GM19397 (cell line): ENCODE data around the gene TRIM68.

Experiments used
- ATAC-seq: cut with Tn5 transposase; IDR thresholded peaks from one replicate; pipeline ENCODE4 v1.9.1; 2021; ENCODE audit warnings: mild to moderate bottlenecking, moderate library complexity; ENCODE audit not compliant: unreplicated experiment

Gene TRIM68, protein sequence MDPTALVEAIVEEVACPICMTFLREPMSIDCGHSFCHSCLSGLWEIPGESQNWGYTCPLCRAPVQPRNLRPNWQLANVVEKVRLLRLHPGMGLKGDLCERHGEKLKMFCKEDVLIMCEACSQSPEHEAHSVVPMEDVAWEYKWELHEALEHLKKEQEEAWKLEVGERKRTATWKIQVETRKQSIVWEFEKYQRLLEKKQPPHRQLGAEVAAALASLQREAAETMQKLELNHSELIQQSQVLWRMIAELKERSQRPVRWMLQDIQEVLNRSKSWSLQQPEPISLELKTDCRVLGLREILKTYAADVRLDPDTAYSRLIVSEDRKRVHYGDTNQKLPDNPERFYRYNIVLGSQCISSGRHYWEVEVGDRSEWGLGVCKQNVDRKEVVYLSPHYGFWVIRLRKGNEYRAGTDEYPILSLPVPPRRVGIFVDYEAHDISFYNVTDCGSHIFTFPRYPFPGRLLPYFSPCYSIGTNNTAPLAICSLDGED

DNA sequence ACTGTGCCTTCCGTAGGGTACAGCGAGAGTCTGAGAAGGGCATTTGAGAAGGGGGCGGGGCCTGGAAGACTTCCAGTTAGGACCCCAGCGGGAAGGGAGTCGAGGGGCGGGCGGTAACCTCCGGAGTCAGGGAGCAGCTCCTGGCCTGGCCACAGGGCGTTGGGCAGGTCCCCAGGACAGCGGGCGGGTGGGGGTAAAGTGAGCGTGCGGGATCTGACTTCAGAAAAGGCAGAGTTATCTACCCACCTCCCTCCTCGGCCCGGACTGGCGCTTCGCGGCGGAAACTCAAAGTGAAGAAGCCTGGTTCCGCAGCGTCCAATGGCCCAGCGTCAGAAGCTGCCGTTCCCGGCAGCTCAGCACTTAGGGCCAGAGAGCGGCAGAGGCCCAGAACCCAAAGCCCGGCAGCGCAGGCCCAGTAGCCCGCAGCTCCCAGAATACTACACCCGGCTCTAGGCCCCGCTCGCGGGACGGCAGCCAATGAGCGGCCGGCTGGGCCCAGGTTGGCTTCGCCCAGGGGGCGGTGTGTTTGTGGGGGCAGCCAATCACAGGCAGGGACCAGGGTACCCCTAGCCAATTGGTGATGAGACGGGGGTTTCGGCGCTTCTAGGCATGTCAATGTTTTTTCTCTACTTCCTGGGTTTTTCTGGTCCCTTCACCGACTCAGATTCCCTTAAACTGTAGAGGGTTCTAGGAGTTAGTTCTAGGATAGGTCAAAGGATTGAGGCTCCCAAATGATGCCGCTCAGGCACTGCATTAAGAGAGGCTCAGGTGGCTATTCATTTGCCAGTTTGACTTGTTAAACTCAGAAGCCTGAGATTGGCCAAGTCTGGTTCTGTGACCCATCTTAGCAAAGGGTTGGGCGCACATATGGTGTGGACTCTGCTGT is at the start of gene TRIM68:
TRIM68 (minus strand) TSS at position 451 of the 886 bp plus-strand sequence. CDS start 2,727 bp downstream, outside the sequence.
- peak; percentile 100 for ATAC-seq

DNA sequence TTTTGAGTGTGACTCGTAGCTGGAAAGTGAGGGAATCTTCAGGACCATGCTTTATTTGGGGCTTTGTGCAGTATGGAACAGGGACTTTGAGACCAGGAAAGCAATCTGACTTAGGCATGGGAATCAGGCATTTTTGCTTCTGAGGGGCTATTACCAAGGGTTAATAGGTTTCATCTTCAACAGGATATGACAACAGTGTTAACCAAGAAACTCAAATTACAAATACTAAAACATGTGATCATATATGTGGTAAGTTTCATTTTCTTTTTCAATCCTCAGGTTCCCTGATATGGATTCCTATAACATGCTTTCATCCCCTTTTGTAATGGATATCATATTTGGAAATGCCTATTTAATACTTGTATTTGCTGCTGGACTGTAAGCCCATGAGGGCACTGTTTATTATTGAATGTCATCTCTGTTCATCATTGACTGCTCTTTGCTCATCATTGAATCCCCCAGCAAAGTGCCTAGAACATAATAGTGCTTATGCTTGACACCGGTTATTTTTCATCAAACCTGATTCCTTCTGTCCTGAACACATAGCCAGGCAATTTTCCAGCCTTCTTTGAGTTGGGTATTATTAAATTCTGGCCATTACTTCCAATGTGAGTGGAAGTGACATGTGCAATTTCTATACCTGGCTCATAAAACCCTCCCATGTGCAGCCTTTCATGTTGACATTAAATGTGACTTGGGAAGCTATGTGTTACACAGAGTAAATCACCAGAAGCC is 46.8 kb upstream of the TRIM68 start:
- ATAC-seq: no peak

GRCh38 chr11:4647766-4648165 is 39.7 kb upstream of the TRIM68 start:
- no peak for ATAC-seq

- no peak for ATAC-seq
Measured at GRCh38 chr11:4645974-4646373, 37.9 kb upstream of the TRIM68 start.

- ATAC-seq: no peak
Measured at GRCh38 chr11:4644233-4644632, 36.2 kb upstream of the TRIM68 start.

DNA sequence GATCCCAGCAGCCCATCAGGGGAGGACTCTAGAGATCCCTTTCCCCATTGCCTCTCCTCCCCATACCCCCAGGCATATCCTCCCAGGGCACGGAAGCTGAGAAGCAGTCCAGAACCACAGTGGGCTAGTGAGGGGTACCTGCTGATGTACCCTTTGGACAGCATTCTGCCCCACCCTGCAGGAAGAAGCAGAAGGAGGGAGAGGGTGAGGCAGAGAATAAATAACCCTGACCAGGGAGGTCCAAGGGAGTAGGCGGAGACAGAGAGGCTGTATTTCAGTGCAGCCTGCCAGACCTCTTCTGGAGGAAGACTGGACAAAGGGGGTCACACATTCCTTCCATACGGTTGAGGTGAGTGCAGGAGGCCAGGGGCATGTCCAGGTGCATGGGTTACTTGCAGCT is 35.7 kb upstream of the TRIM68 start, which contains the start of gene OR51E1:
OR51E1 (plus strand) TSS at position 301 of the 400 bp plus-strand sequence. CDS start 8,545 bp downstream, outside the sequence.
- ATAC-seq: no peak

DNA sequence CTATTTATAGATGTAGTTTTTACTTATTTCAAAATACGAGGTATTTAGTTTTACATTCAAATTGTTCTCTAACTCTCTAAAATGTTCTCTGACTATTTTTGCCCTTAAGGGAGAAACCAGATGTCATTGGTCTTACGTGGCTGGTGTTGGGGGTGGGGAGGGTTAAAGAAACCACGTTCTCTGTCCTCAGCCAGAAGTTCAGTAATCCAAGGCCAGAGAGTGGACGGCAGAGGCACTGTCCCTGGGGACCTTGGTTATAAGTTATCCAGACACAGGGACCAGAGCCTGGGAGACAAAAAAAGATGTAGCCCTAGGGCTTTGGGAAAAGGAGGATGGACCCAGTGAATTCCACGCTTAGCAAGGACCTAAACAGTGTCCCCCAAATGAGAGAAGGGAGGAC is 35.0 kb upstream of the TRIM68 start:
- no peak for ATAC-seq

DNA sequence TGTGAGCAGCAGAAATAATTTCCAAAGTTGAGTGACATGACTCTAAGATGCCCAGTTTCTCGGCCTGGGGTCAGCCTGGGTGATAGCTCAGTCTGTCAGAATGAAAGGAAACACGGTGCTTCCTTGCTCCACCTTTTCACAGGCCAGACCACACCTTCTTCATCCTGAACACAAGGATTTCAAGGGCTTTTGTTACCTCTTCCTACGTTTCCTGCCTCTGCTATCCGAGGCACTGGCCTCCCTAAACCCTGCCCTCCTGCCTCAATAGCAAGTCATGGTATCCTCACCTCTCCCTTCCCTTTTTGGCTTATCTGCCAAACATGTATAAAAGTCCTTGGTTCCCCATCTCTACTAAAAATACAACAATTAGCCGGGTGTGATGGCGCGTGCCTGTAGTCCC is 34.0 kb upstream of the TRIM68 start:
- no peak for ATAC-seq

- no peak for ATAC-seq
Measured at GRCh38 chr11:4641501-4641900, 33.5 kb upstream of the TRIM68 start.

DNA sequence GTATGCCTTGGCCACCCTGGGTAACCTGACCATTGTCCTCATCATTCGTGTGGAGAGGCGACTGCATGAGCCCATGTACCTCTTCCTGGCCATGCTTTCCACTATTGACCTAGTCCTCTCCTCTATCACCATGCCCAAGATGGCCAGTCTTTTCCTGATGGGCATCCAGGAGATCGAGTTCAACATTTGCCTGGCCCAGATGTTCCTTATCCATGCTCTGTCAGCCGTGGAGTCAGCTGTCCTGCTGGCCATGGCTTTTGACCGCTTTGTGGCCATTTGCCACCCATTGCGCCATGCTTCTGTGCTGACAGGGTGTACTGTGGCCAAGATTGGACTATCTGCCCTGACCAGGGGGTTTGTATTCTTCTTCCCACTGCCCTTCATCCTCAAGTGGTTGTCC is 31.9 kb upstream of the TRIM68 start:
- ATAC-seq: no peak

DNA sequence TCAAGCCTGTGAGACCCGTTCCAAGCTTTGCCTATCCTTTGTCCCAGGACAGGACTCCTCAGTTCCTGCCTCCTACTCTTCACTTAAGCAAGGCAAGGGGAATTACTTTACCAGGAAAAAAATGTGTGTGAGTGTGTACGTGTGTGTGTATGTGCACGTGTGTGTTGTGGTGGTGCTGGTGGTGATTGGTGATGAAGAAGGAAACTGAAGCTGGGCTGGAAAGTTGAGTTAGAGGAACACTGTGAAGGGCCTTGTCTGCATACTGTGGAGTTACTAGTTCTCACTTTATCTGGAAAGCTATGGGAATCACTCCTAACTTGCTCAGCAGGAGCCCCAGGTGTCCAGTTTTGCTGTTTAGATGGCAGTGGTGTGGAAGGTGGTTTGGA is 29.6 kb upstream of the TRIM68 start:
- no peak for ATAC-seq

DNA sequence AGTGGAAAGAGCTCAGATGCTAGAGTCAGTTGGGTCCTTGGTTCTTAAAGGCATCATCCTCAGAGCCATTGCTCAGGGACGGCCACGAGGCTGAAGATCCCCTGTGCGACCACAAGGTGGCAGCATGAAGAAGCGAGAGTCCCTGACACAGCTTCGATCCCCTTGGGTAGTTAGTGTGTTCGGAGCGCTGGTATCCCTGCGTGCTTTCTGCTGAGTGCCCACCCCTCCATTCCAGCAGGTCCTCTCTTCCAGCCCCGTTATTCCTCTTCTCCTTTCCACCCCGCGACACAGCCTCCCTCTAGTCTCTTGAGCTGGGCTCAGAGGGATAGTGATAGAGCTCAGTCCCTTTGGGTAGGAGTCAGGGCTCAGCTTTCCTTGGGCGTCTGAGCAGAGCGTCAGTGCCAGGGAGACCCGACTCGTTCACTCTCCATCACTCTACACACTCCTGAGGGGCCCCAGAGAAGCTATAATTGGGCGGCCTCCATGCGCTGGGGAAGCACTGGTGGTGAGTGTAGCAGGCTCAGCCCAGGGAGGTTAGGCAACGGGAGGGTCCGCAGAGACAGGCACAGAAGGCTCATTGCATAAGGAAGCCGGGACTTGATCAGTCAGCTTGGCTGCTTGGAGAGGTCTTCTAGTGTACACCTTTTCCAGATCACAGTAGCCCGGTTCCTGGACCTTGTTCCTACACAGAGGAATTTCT is 29.1 kb upstream of the TRIM68 start, which contains the start of gene OR51D1:
OR51D1 (plus strand) TSS at position 516 of the 700 bp plus-strand sequence. CDS start 2,314 bp downstream, outside the sequence.
- peak; percentile 93 for ATAC-seq

- ATAC-seq: no peak
Measured at GRCh38 chr11:4636136-4636535, 28.1 kb upstream of the TRIM68 start.

DNA sequence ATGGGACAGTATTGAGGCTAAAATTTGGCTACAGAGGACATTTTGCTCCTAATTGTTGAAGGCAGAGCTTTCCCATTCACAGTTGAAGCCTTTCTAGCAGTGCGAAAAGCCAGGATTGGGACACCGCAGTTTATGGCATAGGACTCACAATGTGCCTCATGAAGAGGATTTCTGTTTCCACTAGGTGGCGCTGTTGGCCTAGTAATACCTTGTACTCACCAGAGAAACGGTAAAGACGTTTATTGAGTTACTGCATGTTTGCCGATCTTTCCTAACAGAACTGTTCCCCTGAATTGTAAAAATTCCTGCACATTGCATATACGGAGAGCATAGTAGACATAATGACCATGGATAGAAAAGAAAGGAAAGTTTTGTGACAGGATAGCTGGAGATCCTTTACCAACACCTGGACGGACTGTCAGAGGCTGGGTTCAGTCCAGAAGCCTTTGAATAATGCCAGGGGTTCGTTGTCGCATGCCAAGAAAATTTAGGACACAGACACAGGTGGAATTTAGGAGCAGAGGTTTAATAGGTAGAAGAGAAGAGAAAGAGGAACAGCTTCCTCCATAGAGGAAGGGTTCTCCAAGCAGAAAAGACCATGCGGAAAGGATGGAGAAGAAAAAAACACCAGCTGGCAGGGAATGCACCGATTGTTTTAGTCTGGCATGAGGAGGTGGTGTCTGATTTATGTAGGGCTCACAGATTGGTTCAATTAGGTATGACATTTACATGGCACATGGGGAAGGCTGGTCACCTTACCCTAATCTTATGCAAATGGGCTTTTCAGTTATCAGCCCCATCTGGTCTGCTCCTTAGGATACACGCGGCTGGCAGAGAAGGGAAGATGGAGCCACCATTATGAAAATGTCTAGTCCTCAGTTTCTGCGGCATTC is 18.4 kb upstream of the TRIM68 start:
- ATAC-seq: no peak

DNA sequence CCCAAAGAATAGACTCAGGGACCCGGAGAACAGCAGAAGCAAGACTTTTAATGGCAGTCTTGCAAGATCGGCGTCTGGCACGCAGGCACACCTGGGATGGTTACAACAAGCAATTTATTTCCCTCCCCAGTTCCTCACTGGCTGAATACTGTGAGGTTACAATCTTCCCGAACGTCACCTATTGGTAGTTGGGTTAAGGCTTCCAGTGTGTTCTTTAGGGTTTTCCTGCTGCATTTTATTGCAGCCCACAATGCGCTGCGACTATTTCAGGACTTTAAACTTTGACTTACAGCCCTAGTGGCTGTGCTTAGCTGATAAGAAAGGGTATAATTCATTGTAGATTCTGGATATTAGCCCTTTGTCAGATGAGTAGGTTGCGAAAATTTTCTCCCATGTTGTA is 11.5 kb upstream of the TRIM68 start:
- ATAC-seq: no peak

DNA sequence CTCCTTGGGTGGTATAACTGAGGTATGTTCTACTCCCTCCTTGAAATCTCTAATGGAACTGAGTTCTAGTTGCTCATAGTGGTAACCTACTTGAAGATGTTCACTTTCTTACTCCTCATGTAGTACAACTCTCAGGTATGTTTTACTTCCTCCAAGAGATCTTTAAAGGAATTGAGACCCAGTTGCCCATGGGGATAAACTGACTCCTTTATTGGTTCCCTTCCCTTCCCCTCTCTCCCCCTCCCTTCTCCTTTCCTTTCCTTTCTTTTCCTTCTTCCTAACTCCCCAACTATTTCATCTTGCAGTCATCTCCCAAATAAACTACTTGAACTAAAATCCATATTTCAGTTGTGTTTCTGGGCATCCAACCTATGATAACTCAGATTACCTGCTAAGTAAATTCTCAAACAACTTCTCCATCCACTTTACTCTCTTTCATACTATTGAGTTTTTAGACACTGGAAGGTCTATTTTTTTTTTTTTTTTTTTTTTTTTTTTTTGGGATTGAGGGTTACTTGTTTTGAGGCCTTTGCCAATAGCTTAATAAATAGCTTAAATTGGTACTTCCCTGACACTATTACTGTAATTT is 7.9 kb upstream of the TRIM68 start:
- ATAC-seq: no peak

DNA sequence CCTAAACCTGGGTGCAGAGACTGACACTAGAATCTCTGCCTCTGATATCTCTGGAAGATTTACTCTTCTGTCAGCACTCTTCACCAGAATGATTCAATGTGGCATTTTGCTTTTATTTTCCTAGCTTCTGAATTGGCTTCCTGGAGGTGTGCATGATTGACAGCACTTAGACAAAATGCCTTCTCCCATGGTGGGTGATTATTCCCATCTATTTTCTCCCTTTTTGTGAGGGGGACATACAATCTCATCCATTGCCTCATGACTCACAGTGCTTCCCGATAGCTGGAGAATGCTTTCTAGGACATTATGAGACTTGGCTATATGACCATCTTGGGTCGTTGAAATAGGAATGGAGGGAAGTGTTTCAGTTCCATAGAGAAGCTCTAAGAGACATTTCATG is 4.0 kb upstream of the TRIM68 start:
- no peak for ATAC-seq

DNA sequence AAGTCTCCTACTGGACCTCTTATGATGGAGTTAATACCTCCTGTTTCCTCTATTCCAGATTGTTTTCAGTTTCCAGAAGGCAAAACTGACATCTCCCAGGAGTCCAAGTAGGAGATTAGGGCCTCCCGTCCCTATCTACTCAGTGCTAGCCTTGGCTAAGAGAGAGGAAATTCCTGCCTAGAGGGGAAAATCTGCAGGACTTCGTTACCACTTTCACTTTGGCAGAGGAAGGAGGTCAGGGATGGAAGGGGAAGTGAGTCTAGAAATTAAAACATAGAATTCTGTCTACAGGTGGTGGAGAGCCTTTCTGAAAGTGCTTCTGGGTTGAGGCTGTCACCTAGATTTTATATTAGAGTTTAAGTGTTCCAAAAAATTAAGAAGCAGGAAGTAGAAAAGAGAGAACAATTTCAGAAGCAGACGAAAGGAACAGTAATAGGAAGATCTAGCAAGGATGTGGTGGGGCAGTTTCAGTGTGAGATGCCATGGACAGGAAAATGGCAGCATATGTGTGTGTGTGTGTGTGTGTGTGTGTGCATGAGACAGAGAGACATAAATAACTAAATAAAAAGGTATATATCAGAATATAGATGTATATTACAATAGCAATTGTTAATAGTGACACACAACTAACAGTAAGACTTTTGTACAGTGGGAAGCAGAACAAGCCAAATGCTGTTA is 2.4 kb upstream of the TRIM68 start:
- no peak for ATAC-seq
